Liver (tissue), 3 donors: ENCODE results near the gene TAPBP.

Source experiments
- HNF4A ChIP-seq, 2 donors: conservative IDR thresholded peaks; 2 replicates each; pipeline ENCODE4 v1.6.1; 2016; ENCODE audit warnings: antibody characterized with exemption in 2 of 2, mild to moderate bottlenecking in 2 of 2
- JUND ChIP-seq, 2 donors: IDR thresholded peaks; 2 replicates each; pipeline ENCODE4 v1.6.1; 2016; ENCODE audit warnings: antibody characterized with exemption in 2 of 2
- MAX ChIP-seq: IDR thresholded peaks from 2 replicates; pipeline ENCODE4 v1.6.1; 2016; ENCODE audit warnings: antibody characterized with exemption
- TF ChIP-seq, protein P1 (sequence below): fragments of 150-350 bp; IDR thresholded peaks from 2 replicates; pipeline ENCODE4 v1.5.1; 2017; ENCODE audit warnings: improper control_type of control experiment, low read depth, low read length; ENCODE audit not compliant: missing input control
- donor health status: healthy.
- donor health status: healthy.

DNA sequence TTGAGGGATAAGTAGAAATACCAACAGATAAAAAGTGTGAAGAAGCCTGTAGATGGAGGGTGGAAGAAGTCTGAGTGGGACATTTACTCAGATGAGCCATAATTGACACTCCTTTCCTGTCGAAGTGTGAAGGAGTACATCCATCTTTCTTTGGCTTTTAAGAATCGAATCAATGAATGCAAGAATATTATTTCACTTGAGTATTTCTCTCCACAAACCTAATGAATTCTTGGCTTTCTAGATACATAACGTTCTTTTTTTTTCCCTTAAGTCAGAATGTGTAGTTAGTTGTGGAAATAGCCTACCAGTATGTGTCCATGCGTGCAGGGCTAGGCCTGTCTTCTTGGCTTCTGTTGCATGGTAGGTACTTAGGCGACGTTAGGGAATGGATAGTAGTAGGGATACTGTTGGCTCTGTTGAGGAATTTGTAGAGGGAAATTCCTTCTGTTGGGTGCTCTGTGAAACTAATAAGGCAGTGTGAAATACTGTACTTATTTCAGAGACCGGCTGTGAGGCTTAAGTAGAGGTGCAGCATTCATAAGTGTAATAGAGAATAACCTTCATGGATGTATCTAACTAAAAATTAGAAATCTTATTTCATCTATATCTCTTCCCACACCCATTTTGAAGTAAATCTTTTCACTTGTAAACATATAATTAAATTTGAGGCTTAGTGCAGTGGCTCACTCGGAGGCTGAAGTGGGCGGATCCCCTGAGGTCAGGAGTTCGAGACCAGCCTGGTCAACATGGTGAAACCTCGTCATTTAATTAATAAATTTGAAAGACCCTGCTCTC lies 40.6 kb downstream of the TAPBP start:
- TF ChIP-seq, protein P1, sequence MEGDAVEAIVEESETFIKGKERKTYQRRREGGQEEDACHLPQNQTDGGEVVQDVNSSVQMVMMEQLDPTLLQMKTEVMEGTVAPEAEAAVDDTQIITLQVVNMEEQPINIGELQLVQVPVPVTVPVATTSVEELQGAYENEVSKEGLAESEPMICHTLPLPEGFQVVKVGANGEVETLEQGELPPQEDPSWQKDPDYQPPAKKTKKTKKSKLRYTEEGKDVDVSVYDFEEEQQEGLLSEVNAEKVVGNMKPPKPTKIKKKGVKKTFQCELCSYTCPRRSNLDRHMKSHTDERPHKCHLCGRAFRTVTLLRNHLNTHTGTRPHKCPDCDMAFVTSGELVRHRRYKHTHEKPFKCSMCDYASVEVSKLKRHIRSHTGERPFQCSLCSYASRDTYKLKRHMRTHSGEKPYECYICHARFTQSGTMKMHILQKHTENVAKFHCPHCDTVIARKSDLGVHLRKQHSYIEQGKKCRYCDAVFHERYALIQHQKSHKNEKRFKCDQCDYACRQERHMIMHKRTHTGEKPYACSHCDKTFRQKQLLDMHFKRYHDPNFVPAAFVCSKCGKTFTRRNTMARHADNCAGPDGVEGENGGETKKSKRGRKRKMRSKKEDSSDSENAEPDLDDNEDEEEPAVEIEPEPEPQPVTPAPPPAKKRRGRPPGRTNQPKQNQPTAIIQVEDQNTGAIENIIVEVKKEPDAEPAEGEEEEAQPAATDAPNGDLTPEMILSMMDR = no peak
- TF ChIP-seq HNF4A (conservative IDR thresholded peaks at IDR 0.05) (no peak), JUND (IDR thresholded peaks at IDR 0.05) (no peak), MAX (no peak)
